Neural cell (in vitro differentiated cells): ENCODE data around the gene MMP15. TPM values are rescaled to one million over a fixed set of nuclear protein-coding genes. Genes with fewer than 3 reads are reported as not detected.

Experiments used
- H2AFZ ChIP-seq: fragments of 200-600, 300-800 bp; sonication (generic), shearing (Covaris generic); 2 replicates; pipeline ENCODE4 v1.6.0; 2014; ENCODE audit warnings: low read depth, mild to moderate bottlenecking, antibody characterized with exemption, low read length, moderate library complexity
- H3F3A ChIP-seq: fragments of 200-600 bp; shearing (Covaris generic); 2 replicates; pipeline ENCODE4 v1.6.1; 2016; ENCODE audit warnings: mild to moderate bottlenecking, moderate library complexity, mixed read lengths, antibody characterized with exemption, low read length; ENCODE audit not compliant: insufficient read depth, poor library complexity, severe bottlenecking
- H3K27ac ChIP-seq: fragments of 200-600, 300-800 bp; sonication (generic), shearing (Covaris generic); 2 replicates; pipeline ENCODE4 v1.5.1; 2014; ENCODE audit warnings: mild to moderate bottlenecking, low read length, moderate library complexity
- H3K27me3 ChIP-seq: fragments of 300-800, 200-600 bp; sonication (generic), shearing (Covaris generic); 2 replicates; pipeline ENCODE4 v1.6.0; 2014; ENCODE audit warnings: mild to moderate bottlenecking, low read depth, low read length, moderate library complexity; ENCODE audit not compliant: insufficient read depth
- H3K36me3 ChIP-seq: fragments of 300-800, 200-600 bp; sonication (generic), shearing (Covaris generic); 2 replicates; pipeline ENCODE4 v1.5.1; 2014; ENCODE audit warnings: mild to moderate bottlenecking, antibody characterized with exemption, low read length, moderate library complexity; ENCODE audit not compliant: insufficient read depth
- H3K4me2 ChIP-seq: fragments of 300-800, 200-600 bp; sonication (generic), shearing (Covaris generic); 2 replicates; pipeline ENCODE4 v1.6.0; 2014; ENCODE audit warnings: mild to moderate bottlenecking, low read length
- H3K4me3 ChIP-seq: fragments of 300-800, 200-600 bp; sonication (generic), shearing (Covaris generic); 2 replicates; pipeline ENCODE4 v1.5.1; 2014; ENCODE audit warnings: mild to moderate bottlenecking, low read length, moderate library complexity
- H3K79me2 ChIP-seq: fragments of 200-600 bp; shearing (Covaris generic); replicated peaks from 2 replicates; pipeline ENCODE4 v1.6.0; 2014; ENCODE audit warnings: mild to moderate bottlenecking, low read length, moderate library complexity; ENCODE audit not compliant: insufficient read depth
- H3K9ac ChIP-seq: fragments of 300-800, 200-600 bp; sonication (generic), shearing (Covaris generic); 2 replicates; pipeline ENCODE4 v1.6.1; 2016; ENCODE audit warnings: mild to moderate bottlenecking, low read length, mixed read lengths
- H3K9me2 ChIP-seq: fragments of 200-600 bp; shearing (Covaris generic); 2 replicates; pipeline ENCODE4 v1.6.1; 2016; ENCODE audit warnings: mild to moderate bottlenecking, low read length, mixed read lengths; ENCODE audit not compliant: insufficient read depth
- H3K9me3 ChIP-seq: fragments of 200-600, 300-800 bp; sonication (generic), shearing (Covaris generic); 2 replicates; pipeline ENCODE4 v1.6.1; 2016; ENCODE audit warnings: mild to moderate bottlenecking, mixed run types, low read length, moderate library complexity, mixed read lengths
- H4K20me1 ChIP-seq: fragments of 200-600 bp; shearing (Covaris generic); 2 replicates; pipeline ENCODE4 v1.6.1; 2016; ENCODE audit warnings: mild to moderate bottlenecking, mixed run types; ENCODE audit not compliant: insufficient read depth
- CTCF ChIP-seq: fragments of 450-650 bp; IDR thresholded peaks from 2 replicates; pipeline ENCODE4 v1.5.1; 2014; ENCODE audit warnings: antibody characterized with exemption, mild to moderate bottlenecking, moderate library complexity; ENCODE audit not compliant: poor library complexity, severe bottlenecking
- EP300 ChIP-seq: fragments of 450-650 bp; conservative IDR thresholded peaks from 2 replicates; pipeline ENCODE4 v1.6.1; 2014; ENCODE audit warnings: antibody characterized with exemption, mild to moderate bottlenecking, moderate library complexity; ENCODE audit not compliant: poor library complexity, severe bottlenecking
- EZH2 ChIP-seq: fragments of 200-600, 300-800 bp; shearing (Covaris generic), sonication (generic); IDR thresholded peaks from 2 replicates; pipeline ENCODE4 v1.6.1; 2014; ENCODE audit warnings: antibody characterized with exemption, low read length, borderline replicate concordance, mild to moderate bottlenecking; ENCODE audit not compliant: insufficient read depth, poor library complexity, severe bottlenecking
- MXI1 ChIP-seq: fragments of 450-650 bp; conservative IDR thresholded peaks from 2 replicates; pipeline ENCODE4 v1.6.1; 2014; ENCODE audit warnings: antibody characterized with exemption, mild to moderate bottlenecking; ENCODE audit not compliant: poor library complexity, severe bottlenecking
- POLR2AphosphoS5 ChIP-seq: IDR thresholded peaks from 2 replicates; pipeline ENCODE4 v1.6.1; 2012
- RAD21 ChIP-seq: fragments of 450-650 bp; conservative IDR thresholded peaks from 2 replicates; pipeline ENCODE4 v1.6.1; 2014; ENCODE audit warnings: antibody characterized with exemption, mild to moderate bottlenecking, moderate library complexity
- REST ChIP-seq: IDR thresholded peaks from 2 replicates; pipeline ENCODE4 v1.6.1; 2012; ENCODE audit warnings: borderline replicate concordance
- SMC3 ChIP-seq: fragments of 450-650 bp; conservative IDR thresholded peaks from 2 replicates; pipeline ENCODE4 v1.6.1; 2014; ENCODE audit warnings: antibody characterized with exemption, mild to moderate bottlenecking, moderate library complexity; ENCODE audit not compliant: poor library complexity
- TAF1 ChIP-seq: IDR thresholded peaks from 2 replicates; pipeline ENCODE4 v1.6.1; 2012; ENCODE audit warnings: low read depth
- polyA plus RNA-seq: library from polyadenylated mRNA; depleted of rRNA; stranded (reverse); fragments of >200 nt; gene quantifications from 2 replicates; pipeline ENCODE4 v1.2.3, GENCODE V29; 2014

MMP15 gene
- polyA plus RNA-seq, 1 donor from 2014 or later: 18.5 TPM

- TF ChIP-seq MXI1 (no peak), SMC3 (no peak), RAD21 (no peak), REST (no peak), EP300 (no peak), EZH2 (no peak), TAF1 (no peak), POLR2AphosphoS5 (no peak), CTCF (no peak)
- Histone ChIP-seq H3K9ac (no peak overlapping the region), H3K36me3 (peaks cover 3% of the 10 kb centered on the region), H4K20me1 (no peaks in the 10 kb centered on the region), H3K4me2 (no peak overlapping the region), H3K9me2 (no peaks in the 10 kb centered on the region), H3K27me3 (no peaks in the 10 kb centered on the region), H3K79me2 (no peaks in the 10 kb centered on the region), H3K27ac (no peak overlapping the region), H3K9me3 (no peaks in the 10 kb centered on the region), H3K4me3 (no peak overlapping the region), H2AFZ (no peak overlapping the region), H3F3A (no peaks in the 10 kb centered on the region)
These were observed 14.7 kb upstream of the MMP15 start for GRCh38 chr16:58010886-58011285.

- no peak overlapping the region for H3K4me3 ChIP-seq
- no peaks in the 10 kb centered on the region for H3F3A ChIP-seq
- TF ChIP-seq EP300 (no peak), EZH2 (no peak), POLR2AphosphoS5 (no peak), MXI1 (no peak), SMC3 (no peak), RAD21 (no peak), TAF1 (no peak), REST (no peak), CTCF (no peak)
- no peak overlapping the region for H2AFZ ChIP-seq
- peaks cover 3% of the 10 kb centered on the region for H3K36me3 ChIP-seq
- H4K20me1 ChIP-seq: no peaks in the 10 kb centered on the region
- H3K27ac ChIP-seq: no peak overlapping the region
- H3K27me3 ChIP-seq: no peaks in the 10 kb centered on the region
- no peaks in the 10 kb centered on the region for H3K79me2 ChIP-seq
- no peak overlapping the region for H3K4me2 ChIP-seq
- H3K9ac ChIP-seq: no peak overlapping the region
- H3K9me2 ChIP-seq: no peaks in the 10 kb centered on the region
- no peaks in the 10 kb centered on the region for H3K9me3 ChIP-seq
These were observed 13.9 kb upstream of the MMP15 start for GRCh38 chr16:58011652-58012051.
